ENCODE results near the gene ZNF181. TPM values are rescaled to one million over a fixed set of nuclear protein-coding genes. Genes with fewer than 3 reads are reported as not detected.

Gene ZNF181
- total and polyA plus RNA-seq, 8 donors, result 5.3 to 12.1 (median 7.5) TPM

- Histone ChIP-seq H3K4me3 (no peak overlapping the region), H3K36me3 (peaks cover 5 to 46% (median 18%) of the 10 kb centered on the region in 3 donors), H3K4me1 (peaks cover 0 to 4% (median 0%) of the 10 kb centered on the region in 3 donors), H3K27ac (no peak overlapping the region), H3K9me3 (no peaks in the 10 kb centered on the region), H3K27me3 (no peaks in the 10 kb centered on the region)
- WGBS, 2 donors, result 91 to 92% methylated on average over 3 of the region's 3 CpGs
- intact Hi-C loops (cut with DNase I), result no loop called here
- FAIRE-seq (no peak), ATAC-seq (no peak), DNase-seq (no peak)
- no peak for TF ChIP-seq CTCF (IDR thresholded peaks at IDR 0.05)
These were observed 33.9 kb downstream of the ZNF181 start for GRCh38 chr19:34767951-34768350.

- H3K4me3 ChIP-seq, result peak within 1 kb of the TSS; percentile 72 to 92 (median 81)
- no peaks in the 10 kb centered on the region for H3K27me3 ChIP-seq
- intact Hi-C loops (cut with DNase I), result no loop called here
- peak within 1 kb of the TSS; percentile 58 to 64 (median 62) for H3K27ac ChIP-seq
- DNase-seq (peak; percentile 88 to 96 (median 92)), FAIRE-seq (no peak), ATAC-seq (peak; percentile 100)
- H3K36me3 ChIP-seq, result peaks cover 0 to 3% (median 0%) of the 10 kb centered on the region in 3 donors
- peaks cover 0 to 4% (median 0%) of the 10 kb centered on the region in 3 donors for H3K4me1 ChIP-seq
- TF ChIP-seq CTCF (IDR thresholded peaks at IDR 0.05), result no peak
- H3K9me3 ChIP-seq, result no peaks in the 10 kb centered on the region
- WGBS, 2 donors, result 3% methylated on average over 63 to 69 of the region's 69 CpGs
These were observed 38.9 kb downstream of the ZNF181 start, which contains the start of gene ZNF599 for GRCh38 chr19:34772697-34773554. Gene ZNF599 (minus strand): TSS chr19:34773215. CDS start chr19:34772841, 374 bp downstream.

GRCh38 chr19:34773555-34773864 is 39.5 kb downstream of the ZNF181 start:
- Histone ChIP-seq H3K27ac (no peak overlapping the region), H3K36me3 (no peaks in the 10 kb centered on the region), H3K9me3 (no peaks in the 10 kb centered on the region), H3K4me3 (peak overlapping the region in 2 of 4 donors; percentile 83 to 92), H3K4me1 (peaks cover 0 to 4% (median 0%) of the 10 kb centered on the region in 3 donors), H3K27me3 (no peaks in the 10 kb centered on the region)
- ATAC-seq, result no peak
- intact Hi-C loops (cut with DNase I), result no loop called here
- FAIRE-seq, result no peak
- DNase-seq, result no peak
- TF ChIP-seq CTCF (IDR thresholded peaks at IDR 0.05), result no peak
- 80 to 83% methylated on average over 2 of the region's 2 CpGs for WGBS, 2 donors

- intact Hi-C loops (cut with DNase I), result no loop called here
- Histone ChIP-seq H3K27ac (no peak overlapping the region), H3K9me3 (no peaks in the 10 kb centered on the region), H3K4me3 (no peak overlapping the region), H3K4me1 (peaks cover 0 to 4% (median 0%) of the 10 kb centered on the region in 3 donors), H3K27me3 (no peaks in the 10 kb centered on the region), H3K36me3 (no peaks in the 10 kb centered on the region)
- no peak for FAIRE-seq
- ATAC-seq, result no peak
- no peak for TF ChIP-seq CTCF (IDR thresholded peaks at IDR 0.05)
- WGBS, 2 donors, result 59 to 63% methylated on average over 2 of the region's 2 CpGs
- no peak for DNase-seq
These were observed 40.8 kb downstream of the ZNF181 start for GRCh38 chr19:34774857-34775256.

- intact Hi-C loops (cut with DNase I), result no loop called here
- no peak for FAIRE-seq
- no peak for TF ChIP-seq CTCF (IDR thresholded peaks at IDR 0.05)
These were observed 44.3 kb downstream of the ZNF181 start for GRCh38 chr19:34778342-34778741.

More at GRCh38 chr19:34778342-34778741, 44.3 kb downstream of the ZNF181 start:
- 54 to 62% methylated on average over 2 of the region's 2 CpGs for WGBS, 2 donors
- Histone ChIP-seq H3K4me1 (no peaks in the 10 kb centered on the region), H3K9me3 (no peaks in the 10 kb centered on the region), H3K36me3 (no peaks in the 10 kb centered on the region), H3K27me3 (no peaks in the 10 kb centered on the region), H3K4me3 (no peak overlapping the region), H3K27ac (no peak overlapping the region)
- ATAC-seq (no peak), DNase-seq (no peak)

Measured in pancreas (tissue), 10 donors.